Tibial nerve (tissue), 3 donors: ENCODE data around the gene ZNF501.

Experiments used
- POLR2A ChIP-seq, 2 donors: fragments of 450-650 bp; IDR thresholded peaks; one replicate each; pipeline ENCODE4 v1.6.1; 2017; ENCODE audit warnings: antibody characterized with exemption in 2 of 2, mild to moderate bottlenecking in 2 of 2, moderate library complexity in 2 of 2
- TF ChIP-seq, protein P1 (sequence below), 5 experiments: fragments of 200-600 bp in 3 of 5; fragments of 450-650 bp in 2 of 5; sonication (generic) in 3 of 5; IDR thresholded peaks; one replicate each; pipeline ENCODE4 v1.5.1; 2016 to 2019; ENCODE audit warnings: antibody characterized with exemption in 5 of 5, mild to moderate bottlenecking in 3 of 5, moderate library complexity in 2 of 5

DNA sequence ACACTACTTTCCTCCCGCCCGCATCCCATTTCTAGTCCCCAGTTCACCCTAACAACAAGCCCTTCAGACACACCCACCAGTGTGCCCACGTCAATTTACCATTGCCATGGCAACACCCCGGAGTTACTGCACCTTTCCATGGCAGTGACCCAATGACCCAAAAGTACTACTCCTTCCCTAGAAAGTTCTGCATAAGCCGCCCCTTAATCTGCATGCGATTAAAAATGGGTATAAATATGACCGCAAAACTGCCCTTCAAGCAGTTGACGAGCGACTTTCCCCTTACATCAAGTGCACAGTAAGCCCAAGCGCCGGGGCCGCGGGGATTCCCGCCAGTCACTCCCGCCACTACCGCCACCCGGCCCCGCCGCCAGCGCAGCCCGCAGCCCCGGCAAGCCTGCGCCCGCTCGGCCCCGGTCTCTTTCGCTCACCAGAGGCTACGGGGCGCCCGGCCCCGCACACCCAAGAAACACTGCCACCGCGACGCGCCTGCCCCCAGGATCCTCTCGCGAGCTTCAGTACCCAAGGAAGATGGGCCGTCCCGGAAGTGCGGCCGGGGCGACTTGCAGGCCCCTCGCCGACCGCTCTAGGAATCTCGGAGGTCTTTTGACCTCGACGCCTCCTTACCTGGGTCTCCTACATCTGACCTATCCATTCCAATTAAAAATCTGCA lies 44.2 kb upstream of the ZNF501 start:
- no peak for TF ChIP-seq POLR2A (IDR thresholded peaks at IDR 0.05)
- TF ChIP-seq, protein P1, sequence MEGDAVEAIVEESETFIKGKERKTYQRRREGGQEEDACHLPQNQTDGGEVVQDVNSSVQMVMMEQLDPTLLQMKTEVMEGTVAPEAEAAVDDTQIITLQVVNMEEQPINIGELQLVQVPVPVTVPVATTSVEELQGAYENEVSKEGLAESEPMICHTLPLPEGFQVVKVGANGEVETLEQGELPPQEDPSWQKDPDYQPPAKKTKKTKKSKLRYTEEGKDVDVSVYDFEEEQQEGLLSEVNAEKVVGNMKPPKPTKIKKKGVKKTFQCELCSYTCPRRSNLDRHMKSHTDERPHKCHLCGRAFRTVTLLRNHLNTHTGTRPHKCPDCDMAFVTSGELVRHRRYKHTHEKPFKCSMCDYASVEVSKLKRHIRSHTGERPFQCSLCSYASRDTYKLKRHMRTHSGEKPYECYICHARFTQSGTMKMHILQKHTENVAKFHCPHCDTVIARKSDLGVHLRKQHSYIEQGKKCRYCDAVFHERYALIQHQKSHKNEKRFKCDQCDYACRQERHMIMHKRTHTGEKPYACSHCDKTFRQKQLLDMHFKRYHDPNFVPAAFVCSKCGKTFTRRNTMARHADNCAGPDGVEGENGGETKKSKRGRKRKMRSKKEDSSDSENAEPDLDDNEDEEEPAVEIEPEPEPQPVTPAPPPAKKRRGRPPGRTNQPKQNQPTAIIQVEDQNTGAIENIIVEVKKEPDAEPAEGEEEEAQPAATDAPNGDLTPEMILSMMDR (IDR thresholded peaks at IDR 0.05) = no peak
